NCI-H446 treated with DMSO at 0.1 percent for 48 hours (cell line): Measurements from ENCODE around the gene SFTPD.
"Not testable (repeated sequence)": the region's sequence is repeated elsewhere in the genome, so short reads cannot be mapped to it uniquely, and the experiment has no call there.

Experiments
- DNase-seq: peaks from one replicate; lab custom pipeline; 2025; lab: John Stamatoyannopoulos, UW

Gene SFTPD

GRCh38 chr10:79925614-79926013 lies 23.3 kb downstream of the SFTPD start:
- DNase-seq = no peak

GRCh38 chr10:79923669-79924068 lies 25.2 kb downstream of the SFTPD start:
- no peak for DNase-seq

- no peak for DNase-seq
Observed at GRCh38 chr10:79923145-79923544, 25.8 kb downstream of the SFTPD start.

GRCh38 chr10:79922011-79922412 lies 26.9 kb downstream of the SFTPD start:
- DNase-seq = not testable (repeated sequence)

GRCh38 chr10:79915838-79916237 lies 33.1 kb downstream of the SFTPD start:
- not testable (repeated sequence) for DNase-seq

- not testable (repeated sequence) for DNase-seq
Observed at GRCh38 chr10:79914512-79914911, 34.4 kb downstream of the SFTPD start.

- DNase-seq = no peak
Observed at GRCh38 chr10:79910836-79911235, 38.1 kb downstream of the SFTPD start.

GRCh38 chr10:79910344-79910743 lies 38.6 kb downstream of the SFTPD start:
- DNase-seq = no peak

GRCh38 chr10:79905322-79906314 lies 43.3 kb downstream of the SFTPD start:
- DNase-seq = no peak

- no peak for DNase-seq
Observed at GRCh38 chr10:79904671-79905321, 44.1 kb downstream of the SFTPD start.

- not testable (repeated sequence) for DNase-seq
Observed at GRCh38 chr10:79901571-79901970, 47.3 kb downstream of the SFTPD start.

GRCh38 chr10:79898597-79899325 lies 50.1 kb downstream of the SFTPD start:
- no peak for DNase-seq

GRCh38 chr10:79892896-79893295 lies 56.0 kb downstream of the SFTPD start:
- DNase-seq = not testable (repeated sequence)

GRCh38 chr10:79890469-79890868 lies 58.4 kb downstream of the SFTPD start:
- DNase-seq = no peak

- DNase-seq = not testable (repeated sequence)
Observed at GRCh38 chr10:79888984-79889383, 59.9 kb downstream of the SFTPD start.
